Vagina (tissue), 2 donors: Measurements from ENCODE around the gene MEGF6.

Source experiments
- POLR2A ChIP-seq, 2 donors: fragments of 450-650 bp; IDR thresholded peaks; one replicate each; pipeline ENCODE4 v1.6.1; 2017; ENCODE audit warnings: antibody characterized with exemption in 2 of 2, mild to moderate bottlenecking in 2 of 2, moderate library complexity in 2 of 2
- TF ChIP-seq, protein P1 (sequence below), 3 experiments: fragments of 450-650 bp in 2 of 3; fragments of 200-600 bp in 1 of 3; sonication (generic) in 1 of 3; IDR thresholded peaks; one replicate each; pipeline ENCODE4 v1.5.1; 2017 to 2019; ENCODE audit warnings: antibody characterized with exemption in 3 of 3, mild to moderate bottlenecking in 2 of 3, moderate library complexity in 2 of 3

- TF ChIP-seq, protein P1, sequence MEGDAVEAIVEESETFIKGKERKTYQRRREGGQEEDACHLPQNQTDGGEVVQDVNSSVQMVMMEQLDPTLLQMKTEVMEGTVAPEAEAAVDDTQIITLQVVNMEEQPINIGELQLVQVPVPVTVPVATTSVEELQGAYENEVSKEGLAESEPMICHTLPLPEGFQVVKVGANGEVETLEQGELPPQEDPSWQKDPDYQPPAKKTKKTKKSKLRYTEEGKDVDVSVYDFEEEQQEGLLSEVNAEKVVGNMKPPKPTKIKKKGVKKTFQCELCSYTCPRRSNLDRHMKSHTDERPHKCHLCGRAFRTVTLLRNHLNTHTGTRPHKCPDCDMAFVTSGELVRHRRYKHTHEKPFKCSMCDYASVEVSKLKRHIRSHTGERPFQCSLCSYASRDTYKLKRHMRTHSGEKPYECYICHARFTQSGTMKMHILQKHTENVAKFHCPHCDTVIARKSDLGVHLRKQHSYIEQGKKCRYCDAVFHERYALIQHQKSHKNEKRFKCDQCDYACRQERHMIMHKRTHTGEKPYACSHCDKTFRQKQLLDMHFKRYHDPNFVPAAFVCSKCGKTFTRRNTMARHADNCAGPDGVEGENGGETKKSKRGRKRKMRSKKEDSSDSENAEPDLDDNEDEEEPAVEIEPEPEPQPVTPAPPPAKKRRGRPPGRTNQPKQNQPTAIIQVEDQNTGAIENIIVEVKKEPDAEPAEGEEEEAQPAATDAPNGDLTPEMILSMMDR (IDR thresholded peaks at IDR 0.05) = no peak
- no peak for TF ChIP-seq POLR2A (IDR thresholded peaks at IDR 0.05)
Observed at GRCh38 chr1:3628445-3628844, 17.1 kb upstream of the MEGF6 start.
